Stimulated activated CD4-positive, alpha-beta T cell treated with anti-CD3 and anti-CD28 coated beads, Interleukin-15, amount 100 ng/mL, for 24 hours (primary cell): ENCODE results near the gene PXDN.

Experiments used
- DNase-seq: peaks from one replicate; pipeline ENCODE4 v3.0.0-alpha.2; 2020

Gene PXDN

DNA sequence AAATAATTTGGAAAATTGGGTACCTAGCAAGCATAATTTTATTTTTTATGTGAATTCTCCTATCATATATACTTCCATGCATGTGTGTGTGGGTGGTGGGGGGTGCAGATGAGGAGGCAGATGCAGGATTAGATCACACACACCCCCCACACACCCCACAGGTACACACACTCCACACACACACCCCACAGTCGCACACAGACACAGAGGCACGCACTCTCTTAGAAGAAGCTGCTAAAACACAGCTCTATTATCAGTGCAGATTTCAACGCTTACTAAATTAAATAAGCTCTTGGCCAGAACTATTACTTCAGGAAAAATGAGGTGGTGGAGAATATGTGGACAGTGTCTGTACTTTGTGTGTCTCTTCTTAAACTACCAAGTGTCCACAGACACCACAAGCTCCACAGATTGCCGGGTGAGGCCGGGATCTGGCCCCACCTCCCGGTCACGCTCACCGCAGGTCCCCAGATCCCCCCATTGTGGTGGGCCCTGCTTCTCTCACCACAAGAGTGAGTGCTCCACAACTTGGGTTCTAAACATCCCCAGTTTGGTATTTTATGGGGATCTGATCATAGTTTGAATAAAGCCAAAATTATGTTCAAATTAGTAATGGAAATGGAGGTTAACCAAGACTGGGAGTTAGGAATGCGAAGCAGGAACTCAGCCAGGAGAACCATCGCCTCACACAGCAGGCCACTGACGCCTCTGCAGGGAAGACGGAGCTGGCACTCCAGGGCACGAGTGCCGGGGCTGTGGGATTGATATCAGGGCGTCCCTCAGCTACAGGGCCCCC, 102.1 kb downstream of the PXDN start:
- DNase-seq: no peak

DNA sequence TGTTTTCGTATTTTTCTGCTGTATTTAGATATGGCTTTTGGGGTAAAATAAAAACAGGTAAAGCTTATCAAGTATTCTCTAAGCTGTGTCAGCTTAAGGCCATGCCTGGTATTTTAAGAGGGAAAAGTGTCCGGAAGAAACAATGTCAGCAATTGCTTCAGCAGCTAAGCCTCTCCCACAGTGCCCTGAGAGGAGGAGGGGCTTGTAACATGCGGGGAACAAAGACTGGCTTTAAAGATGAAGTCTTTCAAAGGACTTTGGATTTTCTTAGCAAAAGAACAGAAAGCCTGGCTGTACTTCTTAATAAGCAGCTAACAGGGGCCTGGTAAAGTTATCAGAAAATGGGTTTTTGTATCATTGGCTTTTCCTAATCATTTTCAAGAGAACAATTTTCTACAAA, 102.8 kb downstream of the PXDN start:
- DNase-seq: no peak

DNA sequence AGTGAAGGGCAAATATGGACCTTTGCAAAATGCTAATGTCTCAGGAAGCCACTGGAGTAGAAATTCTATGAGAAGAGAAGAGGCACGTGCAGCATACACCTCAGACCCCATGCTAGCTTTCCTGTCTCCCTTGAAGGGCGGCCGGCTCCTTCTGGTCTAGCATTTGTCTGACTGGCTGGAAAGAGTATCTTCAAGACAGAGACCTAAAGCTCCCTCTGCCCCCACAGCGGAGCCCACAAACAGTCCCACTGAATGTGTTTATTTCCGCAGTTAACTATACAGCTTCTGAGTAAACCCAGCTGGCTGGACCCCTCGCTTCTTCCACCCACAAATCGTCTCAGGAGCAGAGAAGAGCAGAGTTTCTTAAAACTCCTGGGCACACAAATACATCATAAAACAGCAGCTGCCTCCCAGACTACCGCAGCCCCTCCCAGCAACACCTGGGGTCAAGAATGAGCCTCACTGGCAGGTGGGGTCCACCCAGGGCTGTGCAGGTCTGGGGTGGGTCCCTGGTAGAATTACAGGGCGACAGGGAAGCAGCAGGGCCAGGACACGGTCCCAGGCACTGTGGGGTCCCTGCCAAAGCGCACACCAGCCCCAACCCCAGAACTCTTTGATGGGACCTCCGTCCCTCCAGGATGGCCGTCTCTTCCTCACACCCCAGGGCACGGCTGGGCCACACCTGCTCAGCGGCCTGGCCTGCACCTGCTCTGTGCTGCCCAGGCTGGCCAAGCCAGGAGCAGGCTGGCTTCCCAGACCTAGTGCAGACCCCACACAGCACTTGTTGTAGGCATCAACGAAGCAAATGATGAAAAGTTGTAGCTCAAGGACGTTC, 103.8 kb downstream of the PXDN start:
- no peak for DNase-seq

DNA sequence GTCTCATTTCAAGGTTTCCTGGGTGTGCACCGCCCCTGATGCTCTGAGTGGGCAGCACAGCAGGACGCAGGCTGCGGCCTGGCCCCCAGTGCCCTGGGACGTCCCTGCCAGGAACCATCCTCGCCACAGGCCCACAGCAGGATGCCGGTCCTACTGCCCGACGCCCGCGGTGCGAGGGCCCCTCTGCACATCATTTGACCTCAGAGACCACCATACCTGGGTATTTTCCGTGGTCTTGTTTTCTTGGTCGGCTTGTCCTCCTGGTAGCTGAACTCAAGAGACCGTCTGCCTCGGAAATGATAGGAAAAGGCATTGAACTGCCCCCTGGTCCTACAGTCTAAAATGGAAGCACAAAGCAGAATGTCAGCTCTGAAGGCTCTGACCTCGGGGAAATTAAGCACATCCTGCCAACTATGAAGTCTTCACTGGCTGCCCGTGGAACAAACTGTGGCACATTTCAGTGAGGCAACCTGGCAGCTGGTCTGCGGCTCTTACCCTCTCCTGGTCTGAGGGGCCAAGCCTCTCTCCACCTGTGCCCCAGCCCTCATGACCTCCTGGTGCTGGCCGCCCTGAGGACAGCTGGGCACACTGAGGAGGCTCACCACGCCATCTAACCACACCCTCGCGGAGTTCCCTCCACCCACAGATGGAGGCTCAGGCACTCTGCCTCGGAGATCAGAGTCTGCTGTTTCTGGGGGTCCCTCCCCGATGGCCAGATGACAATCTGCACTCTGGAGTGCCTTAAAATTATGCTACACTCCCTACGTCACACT, 105.0 kb downstream of the PXDN start:
- DNase-seq: no peak

DNA sequence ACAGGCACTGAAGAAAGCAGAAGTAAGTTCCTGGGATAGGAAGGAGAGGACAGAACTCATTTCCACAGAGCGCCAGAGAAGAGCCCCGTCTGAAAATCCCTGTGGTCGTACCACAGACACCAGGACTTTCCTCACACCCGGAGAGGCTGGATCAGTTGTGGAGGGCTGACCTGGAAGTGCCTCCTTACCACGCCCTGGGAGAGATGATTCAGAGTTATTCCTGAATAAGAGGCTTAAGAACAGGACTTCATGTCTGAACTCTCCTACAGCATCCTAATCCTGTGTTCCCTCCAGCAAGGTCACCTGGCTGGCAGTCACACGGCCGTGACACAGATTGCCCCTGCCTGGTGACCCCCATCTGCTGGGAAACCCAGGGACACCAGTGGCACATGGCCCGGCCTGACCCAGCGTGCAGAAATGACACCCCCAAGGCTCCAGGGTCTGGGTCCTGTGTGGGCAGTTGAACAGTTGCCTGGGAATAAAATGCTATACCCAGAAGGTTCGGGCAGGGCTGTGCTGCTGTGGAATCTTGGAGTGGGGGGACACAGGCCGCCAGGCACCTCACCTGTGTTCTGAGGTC, 105.9 kb downstream of the PXDN start:
- no peak for DNase-seq

DNA sequence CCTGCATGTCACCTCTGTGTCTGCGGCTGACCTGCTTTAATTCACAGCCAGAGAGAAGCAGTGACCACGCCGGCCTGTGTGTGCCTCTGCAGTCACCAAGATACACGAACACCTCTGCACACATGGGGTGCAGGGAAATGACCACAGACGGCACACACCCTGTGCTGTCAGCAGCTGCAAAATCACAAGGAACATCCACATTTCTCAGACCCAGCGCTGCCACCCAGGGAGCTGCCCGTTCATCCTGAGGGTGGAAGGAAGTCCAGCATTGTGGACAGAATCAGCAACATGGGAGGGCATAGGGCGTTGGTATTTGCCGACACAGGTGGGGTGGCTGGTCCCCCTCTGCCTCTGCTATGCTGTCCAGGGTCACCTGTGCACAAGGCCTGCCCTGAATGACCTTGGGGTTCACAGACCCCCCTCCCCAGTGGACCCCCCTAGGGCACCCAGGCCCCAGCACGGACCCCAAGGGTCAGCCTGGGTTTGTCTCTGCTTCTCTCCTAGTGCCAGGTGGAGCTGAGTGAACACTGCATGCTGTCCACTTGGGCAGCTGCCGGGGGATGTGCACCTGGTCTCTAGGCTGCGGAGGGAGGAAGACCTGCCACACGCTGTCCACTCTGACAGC, 107.4 kb downstream of the PXDN start:
- no peak for DNase-seq

DNA sequence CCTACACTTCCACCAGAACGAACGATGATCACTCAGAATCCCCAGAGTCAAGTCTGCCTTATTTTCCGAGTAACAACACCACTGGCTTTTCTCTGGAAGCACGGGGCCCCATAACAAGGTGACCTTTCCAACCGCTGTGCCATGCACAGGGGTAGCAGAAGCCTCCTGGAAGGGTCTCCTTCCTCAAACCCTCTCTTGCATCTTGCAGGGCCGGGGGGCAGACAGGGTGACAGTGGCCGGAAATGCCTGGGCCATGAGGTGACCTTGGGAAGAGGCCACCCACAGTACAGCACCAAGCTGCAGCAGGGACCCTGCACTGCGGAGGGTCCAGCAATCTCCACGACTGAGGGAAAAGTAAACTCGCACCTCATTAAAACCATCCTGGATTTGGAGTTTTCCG, 108.5 kb downstream of the PXDN start:
- DNase-seq: no peak

DNA sequence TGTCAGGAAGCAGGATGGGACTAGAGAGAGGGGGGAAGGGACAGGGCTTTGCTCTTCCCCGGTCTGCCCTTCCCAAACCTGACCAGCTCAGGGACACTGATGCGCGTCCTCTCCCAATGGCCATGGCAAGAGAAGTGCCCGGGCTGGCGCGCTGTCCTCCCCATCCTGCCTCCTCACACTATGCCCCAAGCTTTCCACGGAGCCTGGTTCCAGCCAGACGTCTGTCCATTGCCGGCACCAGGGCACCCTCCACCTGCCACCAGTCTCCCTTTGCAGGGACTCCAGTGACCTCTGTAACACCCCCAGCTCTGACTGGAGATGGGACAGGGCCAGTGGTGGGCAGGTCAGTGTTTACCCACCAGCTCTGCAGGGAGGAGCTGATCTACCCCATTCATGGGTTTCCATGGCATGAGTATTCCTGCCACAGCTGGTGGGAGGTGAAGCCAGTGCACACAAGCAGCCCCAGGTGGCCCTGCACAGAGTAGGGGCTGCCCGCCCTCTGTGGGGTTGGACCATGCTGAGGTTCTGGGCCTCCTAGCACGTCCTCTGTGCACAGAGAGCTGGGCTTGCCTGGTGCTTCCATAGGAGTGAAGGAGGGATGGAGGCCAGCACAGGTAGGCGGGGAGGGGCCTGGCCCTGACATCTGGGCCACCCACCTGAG, 109.5 kb downstream of the PXDN start:
- no peak for DNase-seq

DNA sequence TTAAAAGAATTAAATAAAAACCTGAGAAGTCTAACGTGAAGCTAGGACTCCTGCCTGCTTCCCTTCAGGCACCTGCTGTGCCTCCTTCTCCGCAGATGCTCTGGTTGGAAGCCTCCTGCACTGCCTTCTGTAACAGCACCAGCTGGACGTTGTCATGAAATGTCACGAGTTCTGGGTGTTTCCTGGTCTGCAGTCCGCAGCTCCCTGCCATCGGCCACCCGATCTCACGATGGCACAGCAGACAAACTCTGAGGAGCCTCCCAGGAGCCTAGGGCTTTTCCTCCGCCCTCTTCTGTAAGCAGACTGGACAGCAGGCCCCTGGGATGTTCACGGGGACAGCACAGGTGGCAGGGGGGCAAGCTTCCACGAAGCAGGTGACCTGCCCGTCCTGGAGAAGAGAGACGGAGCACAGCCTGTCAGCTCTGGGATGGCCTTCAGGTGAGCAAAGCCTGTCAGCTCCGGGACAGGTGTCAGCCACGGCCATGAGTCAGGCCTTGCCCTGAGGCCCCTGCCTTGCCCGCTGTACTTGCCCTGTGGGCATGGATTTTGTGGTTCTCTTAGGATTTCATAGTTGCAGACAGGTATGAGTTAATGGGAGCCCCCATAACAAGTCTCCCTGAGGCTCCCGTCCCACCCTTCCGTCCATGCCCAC, 110.3 kb downstream of the PXDN start:
- DNase-seq: no peak

DNA sequence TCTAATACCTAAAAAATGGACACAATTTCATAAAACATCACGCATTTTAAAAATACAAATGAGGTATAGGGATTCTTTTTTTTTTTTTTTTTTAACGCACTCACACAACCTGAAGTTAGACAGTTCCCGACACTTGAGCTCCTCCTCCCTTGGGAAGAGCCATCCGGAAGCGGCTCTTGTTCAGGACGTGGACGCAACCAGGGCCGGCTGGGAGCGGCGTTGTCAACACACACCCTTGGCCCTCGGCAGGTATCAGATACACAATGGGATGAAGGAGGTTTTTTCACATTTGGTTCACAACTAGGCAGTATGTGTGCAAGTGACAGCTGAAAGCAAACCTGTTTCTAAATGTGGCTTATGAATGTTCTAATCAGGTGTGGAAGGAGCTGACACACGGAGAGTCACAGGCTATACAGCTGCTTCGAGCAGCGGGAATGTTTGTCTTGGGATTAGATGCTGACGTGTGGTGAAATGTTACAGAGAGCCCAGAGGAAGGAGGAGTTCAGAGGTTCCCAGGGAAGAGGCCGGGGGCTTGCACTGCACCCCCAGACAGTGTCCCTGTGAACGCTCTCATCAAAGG, 111.1 kb downstream of the PXDN start:
- DNase-seq: no peak

DNA sequence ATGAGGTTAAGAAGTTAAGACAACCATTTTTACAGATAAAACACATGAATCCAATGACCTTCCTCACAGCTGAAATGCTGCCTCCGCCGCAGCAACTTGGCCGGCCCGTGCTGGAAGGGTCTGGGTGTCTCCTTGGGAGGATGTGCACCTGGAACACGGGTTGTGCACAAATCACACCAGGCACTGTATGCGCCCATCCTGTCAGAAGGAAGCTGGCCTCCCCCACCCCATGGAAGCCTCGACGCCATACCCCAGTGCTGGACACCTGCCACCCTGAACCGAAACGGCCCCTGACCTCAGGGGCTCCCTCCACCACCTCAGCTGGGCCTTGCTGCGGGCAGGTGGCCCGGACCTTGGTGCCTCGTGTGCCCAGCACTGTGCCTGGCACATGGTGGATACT, 111.8 kb downstream of the PXDN start:
- DNase-seq: no peak

DNA sequence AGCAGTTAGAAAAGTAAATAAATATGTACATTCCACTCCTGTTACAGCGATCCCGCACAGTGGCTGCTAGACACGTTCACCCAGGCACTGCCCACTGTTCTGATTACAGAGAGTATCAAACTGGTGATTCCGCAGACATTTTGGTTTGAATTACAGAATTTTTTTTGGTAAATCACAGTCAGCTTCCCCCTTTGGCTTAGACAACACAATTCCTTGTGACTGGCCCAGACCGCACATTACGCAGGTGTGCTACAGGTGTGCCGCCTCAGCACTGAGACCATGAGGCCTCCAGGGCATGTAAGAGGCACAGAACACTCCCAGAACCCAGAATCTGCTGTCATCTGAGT, 112.3 kb downstream of the PXDN start:
- no peak for DNase-seq

DNA sequence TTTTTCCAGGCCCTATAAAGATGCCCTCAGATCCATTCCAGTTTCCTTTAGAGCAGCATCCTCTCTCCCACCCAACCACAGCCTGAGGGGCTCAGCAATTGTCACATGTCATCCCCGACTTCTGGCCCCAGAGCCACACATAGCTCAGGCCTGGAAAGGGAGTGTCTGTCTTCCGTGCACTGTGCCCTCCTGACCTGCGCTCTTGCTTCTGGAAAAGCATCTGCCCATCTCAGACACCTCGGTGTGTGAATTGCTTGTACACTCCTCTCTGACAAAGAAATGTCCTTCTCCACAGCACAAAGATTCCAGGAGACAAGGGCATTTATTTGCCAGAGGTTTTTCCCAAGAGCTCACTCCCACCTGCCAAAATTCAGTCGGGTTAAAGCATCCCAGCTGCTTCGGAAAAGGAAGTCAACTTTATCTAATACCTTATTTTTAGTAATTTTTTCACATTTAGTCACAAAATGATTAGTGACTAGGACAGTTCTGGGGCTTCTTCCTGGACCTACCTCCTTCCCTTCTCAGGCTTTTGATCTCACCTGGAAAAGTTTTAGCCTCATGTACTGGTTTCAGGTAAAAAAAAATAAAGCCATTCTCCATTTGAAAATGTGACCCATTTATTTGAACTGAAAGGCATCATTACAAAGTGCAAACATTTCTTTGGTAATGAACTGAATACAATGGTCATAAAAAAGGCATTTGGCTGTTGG, 112.9 kb downstream of the PXDN start:
- no peak for DNase-seq

DNA sequence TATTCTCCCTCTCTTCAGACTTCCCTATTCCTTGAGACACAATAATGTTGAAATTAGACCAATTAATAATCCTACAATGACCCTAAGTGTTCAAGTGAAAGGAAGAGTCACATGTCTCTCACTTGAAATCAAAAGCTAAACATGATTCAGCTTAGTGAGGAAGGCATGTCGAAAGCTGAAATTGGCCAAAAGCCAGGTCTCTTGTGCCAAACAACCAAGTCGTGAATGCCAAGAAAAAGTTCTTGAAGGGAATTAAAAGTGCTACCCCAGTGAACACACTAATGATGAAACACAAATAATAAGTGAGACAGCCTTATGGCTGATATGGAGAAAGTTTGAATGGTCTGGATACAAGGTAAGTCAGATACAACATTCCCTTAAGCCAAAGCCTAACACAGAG, 115.4 kb downstream of the PXDN start:
- no peak for DNase-seq

DNA sequence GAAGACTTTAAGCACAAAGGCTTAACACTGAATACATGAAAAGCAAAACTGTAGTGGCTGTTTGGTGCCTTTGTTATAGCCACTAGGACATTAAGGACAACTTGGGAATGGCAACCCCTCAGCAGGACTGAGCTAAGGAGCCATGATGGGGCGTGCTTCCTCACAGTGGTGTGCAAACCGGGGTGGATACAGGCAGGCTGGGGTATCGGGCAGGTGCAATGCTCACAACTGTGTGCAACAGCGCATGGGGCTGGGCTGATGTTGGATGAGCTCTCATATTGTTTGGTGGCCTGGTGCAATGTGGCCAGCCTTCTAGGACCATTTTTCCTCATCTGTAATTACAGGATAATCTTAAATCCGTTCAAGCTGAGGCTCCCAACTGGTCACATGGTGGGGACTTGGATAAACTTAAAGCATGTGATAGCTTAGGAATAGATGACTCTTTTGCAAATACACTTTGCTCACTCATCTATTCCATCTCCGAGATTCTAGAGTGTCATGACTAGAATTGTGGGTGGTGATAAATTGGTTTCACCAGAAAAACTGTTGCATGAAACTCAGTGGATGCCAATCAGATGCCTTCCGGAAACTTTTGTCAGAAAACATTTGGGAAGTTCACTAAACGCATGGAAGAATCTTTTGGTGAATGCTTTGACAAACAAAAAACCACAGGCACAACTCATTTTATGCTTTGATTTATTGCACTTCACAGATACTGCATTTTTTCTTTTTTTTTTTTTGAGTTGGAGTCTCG, 116.5 kb downstream of the PXDN start:
- no peak for DNase-seq

DNA sequence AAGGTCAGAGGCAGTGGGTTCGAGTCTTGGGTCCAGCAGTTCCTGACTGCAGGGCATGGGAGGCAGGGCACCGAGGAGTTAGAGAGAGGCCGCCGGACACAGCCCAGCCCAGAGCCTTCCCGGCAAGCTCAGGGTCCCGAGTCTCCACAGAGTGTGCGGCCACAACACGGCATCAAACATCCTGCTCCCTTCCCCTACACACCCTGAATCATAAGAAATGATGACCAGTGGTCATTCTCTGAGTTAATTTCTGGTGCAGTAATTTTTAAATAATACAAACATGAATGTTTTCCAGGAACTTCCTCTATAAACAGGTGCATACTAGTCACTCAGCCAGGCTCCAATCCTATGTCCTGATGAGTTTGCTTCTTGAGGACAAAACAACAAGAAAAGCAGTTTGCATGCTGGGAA, 118.0 kb downstream of the PXDN start:
- DNase-seq: no peak

DNA sequence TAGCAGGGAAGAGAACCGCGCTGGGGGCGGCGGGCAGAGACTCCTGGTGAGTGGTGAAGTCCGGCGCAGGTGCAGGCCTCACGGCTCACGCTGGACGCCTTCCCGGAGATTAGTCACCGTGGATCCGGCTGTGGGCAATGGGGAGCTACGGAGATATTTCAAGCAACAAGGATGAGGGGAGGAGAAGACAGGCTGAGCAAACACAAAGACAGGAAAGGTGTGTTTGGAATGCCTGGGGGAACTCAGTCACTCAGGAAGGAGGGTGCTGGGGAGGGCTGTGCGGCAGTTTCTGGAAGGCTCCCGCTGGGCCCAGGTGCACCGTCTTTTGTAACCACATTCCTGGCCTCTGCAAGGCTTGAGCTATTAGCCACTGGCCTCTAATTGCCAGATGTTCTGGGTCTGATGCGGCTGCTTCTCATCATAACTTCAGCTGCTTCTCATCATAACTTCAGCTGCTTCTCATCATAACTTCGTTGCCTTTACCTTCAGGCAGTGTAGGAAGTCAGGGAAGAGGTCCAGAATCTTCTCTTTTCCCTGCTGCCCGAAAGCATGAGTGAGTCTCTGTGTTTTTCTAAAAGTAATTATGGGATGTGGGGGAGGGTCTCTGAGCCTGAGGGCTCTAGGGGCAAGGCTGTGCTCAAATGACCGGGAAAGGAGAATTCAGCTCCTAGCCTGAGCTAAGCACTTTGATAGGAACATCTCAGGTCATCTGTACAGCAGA, 118.9 kb downstream of the PXDN start:
- DNase-seq: no peak

DNA sequence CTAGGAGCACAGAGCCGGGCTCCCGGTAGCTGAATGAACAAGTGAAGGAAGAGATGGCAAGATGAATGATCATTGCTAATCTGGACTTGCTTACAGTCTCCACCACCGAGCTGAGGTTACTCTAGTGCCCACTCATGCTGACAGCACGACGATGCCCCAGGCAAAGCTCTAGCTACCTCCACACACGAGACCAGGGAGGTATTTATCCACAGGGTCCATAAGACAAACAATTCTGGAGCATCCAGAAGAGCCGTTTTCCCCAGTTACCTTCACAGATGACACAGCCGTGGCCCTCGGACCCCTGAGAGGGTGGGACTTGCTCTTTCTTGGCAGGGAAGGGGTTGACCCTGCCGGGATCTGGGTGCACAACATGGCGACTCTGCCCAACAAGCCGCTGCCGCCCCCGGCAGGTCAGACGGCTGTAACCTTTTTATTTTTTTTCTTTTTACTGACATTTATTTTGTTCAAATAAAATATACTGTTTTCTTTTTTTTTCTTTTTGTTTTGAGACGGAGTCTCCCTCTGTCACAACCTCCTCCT, 120.3 kb downstream of the PXDN start:
- no peak for DNase-seq
